B cell (primary cell): ENCODE measurements around the gene RRM2. TPM values are rescaled to one million over a fixed set of nuclear protein-coding genes. Genes with fewer than 3 reads are reported as not detected.
"Not testable (repeated sequence)": the region's sequence is repeated elsewhere in the genome, so short reads cannot be mapped to it uniquely, and the experiment has no call there.

Experiments
- ATAC-seq: fragments of 200-7000 bp; cut with Tn5 transposase; one replicate; pipeline ENCODE4 v1.10.0; 2021; ENCODE audit warnings: low read depth, mild to moderate bottlenecking, moderate number of reproducible peaks, moderate library complexity
- CTCF ChIA-PET: fragments of 350-600 bp; sonication (Branson Sonifier 250); formaldehyde crosslinking; loops from one replicate; lab custom pipeline; 2021; ENCODE audit warnings: antibody characterized with exemption, inconsistent platforms; lab: Charles Lee
- POLR2A ChIA-PET: fragments of 350-600 bp; sonication (Branson Sonifier 250); formaldehyde crosslinking; loops from one replicate; lab custom pipeline; 2021; ENCODE audit warnings: antibody characterized with exemption; lab: Charles Lee
- DNase-seq: peaks from one replicate; pipeline ENCODE4 v3.0.0; 2013
- H2AFZ ChIP-seq: 2 replicates; pipeline ENCODE4 v1.6.1; 2012; ENCODE audit warnings: mild to moderate bottlenecking, low read depth, low read length; ENCODE audit not compliant: insufficient read depth, poor library complexity, severe bottlenecking
- H3K27ac ChIP-seq, 2 donors: 1 replicate in 1 of 2; 2 replicates in 1 of 2; pipeline ENCODE4 v1.5.1; 2012 to 2013; ENCODE audit warnings: low read length in 2 of 2, mild to moderate bottlenecking in 2 of 2, moderate library complexity in 1 of 2
- H3K27me3 ChIP-seq, 4 experiments: fragments of 200-600 bp in 1 of 4; sonication (generic) in 1 of 4; replicated peaks in 1 of 4; 1 replicate in 2 of 4; 2 replicates in 2 of 4; pipeline versions ENCODE4 v1.6.1 to v1.7.0; 2013 to 2016; ENCODE audit warnings: low read length in 3 of 4, mild to moderate bottlenecking in 2 of 4, mixed read lengths in 1 of 4, moderate library complexity in 1 of 4; ENCODE audit not compliant: insufficient read depth in 4 of 4, control insufficient read depth in 3 of 4; ENCODE audit errors: control extremely low read depth in 1 of 4
- H3K36me3 ChIP-seq, 2 experiments: replicated peaks in 1 of 2; 1 replicate in 1 of 2; 2 replicates in 1 of 2; pipeline versions ENCODE4 v1.6.1 to v1.7.1; 2013; ENCODE audit warnings: low read length in 1 of 2; ENCODE audit not compliant: insufficient read depth in 2 of 2, control insufficient read depth in 1 of 2; ENCODE audit errors: control extremely low read depth in 1 of 2, extremely low read depth in 1 of 2
- H3K4me1 ChIP-seq, 2 donors: fragments of 200-600 bp in 1 of 2; sonication (generic) in 1 of 2; 1 replicate in 1 of 2; 2 replicates in 1 of 2; pipeline versions ENCODE4 v1.5.1 to v1.6.1; 2013 to 2017; ENCODE audit warnings: low read length in 2 of 2; ENCODE audit not compliant: control insufficient read depth in 2 of 2, insufficient read depth in 2 of 2
- H3K4me2 ChIP-seq: replicated peaks from 2 replicates; pipeline ENCODE3; 2012; ENCODE audit warnings: mild to moderate bottlenecking, low read depth, low read length; ENCODE audit not compliant: poor library complexity, severe bottlenecking
- H3K4me3 ChIP-seq, 5 experiments: fragments of 200-600 bp in 1 of 5; sonication (generic) in 1 of 5; 1 replicate in 3 of 5; 2 replicates in 2 of 5; pipeline versions ENCODE4 v1.5.1 to v1.7.0; 2011 to 2016; ENCODE audit warnings: low read length in 4 of 5, mild to moderate bottlenecking in 4 of 5, low read depth in 2 of 5, control low read depth in 1 of 5, moderate library complexity in 1 of 5; ENCODE audit not compliant: insufficient read depth in 1 of 5; ENCODE audit errors: control extremely low read depth in 1 of 5, extremely low read depth in 1 of 5
- H3K79me2 ChIP-seq: fragments of 200-600 bp; sonication (generic); one replicate; pipeline ENCODE4 v1.6.0; 2016; ENCODE audit warnings: low read length; ENCODE audit not compliant: control insufficient read depth, insufficient read depth
- H3K9ac ChIP-seq: fragments of 200-600 bp; sonication (generic); 2 replicates; pipeline ENCODE4 v1.6.1; 2017; ENCODE audit warnings: mild to moderate bottlenecking, low read length, moderate library complexity
- H3K9me3 ChIP-seq, 3 donors: one replicate each; pipeline versions ENCODE4 v1.6.1 to v1.7.1; 2013; ENCODE audit warnings: low read length in 2 of 3; ENCODE audit not compliant: control insufficient read depth in 2 of 3, insufficient read depth in 1 of 3; ENCODE audit errors: control extremely low read depth in 1 of 3
- H4K20me1 ChIP-seq: 2 replicates; pipeline ENCODE4 v1.6.0; 2012; ENCODE audit warnings: mild to moderate bottlenecking, low read length; ENCODE audit not compliant: insufficient read depth, control insufficient read depth, poor library complexity, severe bottlenecking
- H3K27ac Mint-ChIP-seq: one replicate; pipeline ENCODE4 v1.8.0; 2021; ENCODE audit warnings: mixed read lengths
- H3K27me3 Mint-ChIP-seq: one replicate; pipeline ENCODE4 v1.8.0; 2021; ENCODE audit warnings: mixed read lengths
- H3K4me1 Mint-ChIP-seq: one replicate; pipeline ENCODE4 v1.8.0; 2021; ENCODE audit warnings: mixed read lengths
- H3K4me3 Mint-ChIP-seq: one replicate; pipeline ENCODE4 v1.8.0; 2021; ENCODE audit warnings: mixed read lengths
- H3K9me3 Mint-ChIP-seq: one replicate; pipeline ENCODE4 v1.8.0; 2022; ENCODE audit warnings: mixed read lengths; ENCODE audit not compliant: insufficient read depth
- CTCF ChIP-seq: fragments of 200-600 bp; IDR thresholded peaks from one replicate; pipeline ENCODE4 v1.8.0; 2022; ENCODE audit warnings: antibody characterized with exemption, mild to moderate bottlenecking
- EZH2 ChIP-seq: IDR thresholded peaks from 2 replicates; pipeline ENCODE4 v1.6.1; 2012; ENCODE audit warnings: borderline replicate concordance, low read depth, mild to moderate bottlenecking, moderate library complexity, low read length; ENCODE audit not compliant: insufficient read depth, poor library complexity, severe bottlenecking
- WGBS: methylation state at CpG from one replicate; pipeline ENCODE4 v1.1.5; 2013; ENCODE audit warnings: missing lambda C conversion rate; ENCODE audit not compliant: insufficient coverage; 5-methylcytosine and 5-hydroxymethylcytosine counted together
- intact Hi-C: fragments of 100-400 bp; cut with micrococcal nuclease; formaldehyde crosslinking; loops from one replicate; pipeline ENCODE4 v1.10.0; 2022
- polyA plus RNA-seq: library from polyadenylated mRNA; depleted of rRNA; stranded (reverse); fragments of >200 nt; gene quantifications from 2 replicates; pipeline ENCODE4 v1.2.3, GENCODE V29; 2012
- total RNA-seq, 2 donors: library from RNA; stranded (reverse); fragments of 120-200 nt in 1 of 2; gene quantifications; 1 replicate in 1 of 2; 2 replicates in 1 of 2; pipeline versions ENCODE4 v1.2.3 to v1.2.4, GENCODE V29; 2013 to 2022

The RRM2 gene
- total and polyA plus RNA-seq, 2 donors (not counting 1 experiment from before 2014, with no cell fraction given): 1.2 to 3.3 TPM

DNA sequence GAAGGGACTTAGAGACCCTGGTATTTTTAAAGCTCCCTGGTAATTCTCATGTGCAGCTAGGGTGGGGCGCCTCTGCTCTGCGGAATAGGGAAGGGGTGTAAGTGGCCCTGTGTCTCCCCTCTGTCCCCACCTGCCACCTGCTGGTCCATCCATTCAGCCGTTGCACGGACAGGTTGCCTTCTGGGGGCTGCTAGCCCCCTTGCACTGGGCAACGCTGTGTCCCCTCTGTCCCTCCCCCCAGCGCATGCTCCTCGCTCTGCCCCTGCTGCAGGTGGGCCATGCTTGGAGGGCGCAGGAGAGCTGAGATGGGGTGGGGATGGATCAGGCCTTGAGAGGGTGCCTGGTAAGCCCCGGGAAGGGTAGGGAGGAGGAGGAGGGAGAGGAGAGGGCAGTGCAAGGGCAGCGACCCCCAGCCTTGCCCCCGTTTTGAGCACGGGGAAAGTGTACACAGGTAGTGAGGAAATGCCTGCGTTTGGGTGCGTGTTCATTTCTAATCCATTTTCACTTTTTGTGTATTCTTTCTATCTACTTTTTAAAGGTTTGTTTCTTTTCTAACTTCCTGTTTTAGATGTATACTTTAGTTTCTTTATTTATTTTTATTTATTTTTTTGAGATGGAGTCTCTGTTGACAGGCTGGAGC lies 23.9 kb downstream of the RRM2 start:
- H3K27me3 Mint-ChIP-seq: no peaks in the 10 kb centered on the region
- TF ChIP-seq EZH2 (no peak), CTCF (no peak)
- no peaks in the 10 kb centered on the region for H3K4me1 ChIP-seq
- intact Hi-C loops: no loop called here
- no peak overlapping the region for H3K4me3 Mint-ChIP-seq
- H3K9me3 ChIP-seq: no peaks in the 10 kb centered on the region
- no peaks in the 10 kb centered on the region for H3K79me2 ChIP-seq
- DNase-seq (no peak), ATAC-seq (no peak)
- H3K36me3 ChIP-seq: no peaks in the 10 kb centered on the region
- H3K4me2 ChIP-seq: no peak overlapping the region
- H3K9ac ChIP-seq: no peak overlapping the region
- no peaks in the 10 kb centered on the region for H3K27me3 ChIP-seq
- H4K20me1 ChIP-seq: no peaks in the 10 kb centered on the region
- no peak overlapping the region for H3K4me3 ChIP-seq
- 96% methylated on average over 7 of the region's 14 CpGs for WGBS
- ChIA-PET POLR2A (no interaction called here), CTCF (interaction anchor here (7.0 kb wide), 1 partner anchor 263 kb away, joined by 64 read pairs; no protein-coding TSS in a partner anchor)
- H3K9me3 Mint-ChIP-seq: no peaks in the 10 kb centered on the region
- H3K27ac ChIP-seq: no peak overlapping the region
- H3K27ac Mint-ChIP-seq: no peak overlapping the region
- no peaks in the 10 kb centered on the region for H3K4me1 Mint-ChIP-seq
- no peak overlapping the region for H2AFZ ChIP-seq

DNA sequence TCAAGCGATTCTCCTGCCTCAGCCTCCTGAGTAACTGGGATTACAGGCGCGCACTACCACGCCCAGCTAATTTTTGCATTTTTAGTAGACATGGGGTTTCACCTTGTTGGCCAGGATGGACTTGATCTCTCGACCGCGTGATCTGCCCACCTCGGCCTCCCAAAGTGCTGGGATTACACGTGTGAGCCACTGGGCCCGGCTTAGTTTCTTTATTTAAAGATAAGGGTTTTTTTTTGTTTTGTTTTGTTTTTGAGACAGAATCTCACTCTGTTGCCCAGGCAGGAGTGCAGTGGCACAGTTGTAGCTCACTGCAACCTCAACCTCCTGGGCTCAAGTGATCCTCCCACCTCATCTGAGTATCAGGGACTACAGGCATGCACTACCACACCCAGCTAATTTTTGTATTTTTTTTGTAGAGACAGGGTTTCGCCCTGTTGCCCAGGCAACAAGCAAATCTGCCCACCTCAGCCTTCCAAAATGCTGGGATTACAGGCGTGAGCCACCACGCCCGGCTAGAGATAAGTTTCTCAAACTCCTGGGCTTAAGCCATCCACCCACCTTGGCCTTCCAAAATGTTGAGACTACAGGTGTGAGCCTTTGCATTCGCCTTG lies 24.6 kb downstream of the RRM2 start:
- CTCF ChIA-PET: interaction anchor here (1.8 kb wide), 1 partner anchor 262 kb away, joined by 4 read pairs; no protein-coding TSS in a partner anchor
- H2AFZ ChIP-seq, H3K4me3 Mint-ChIP-seq, DNase-seq, H3K9ac ChIP-seq, H3K27me3 ChIP-seq, H3K4me1 Mint-ChIP-seq, H3K4me3 ChIP-seq, ATAC-seq, H3K9me3 Mint-ChIP-seq, H3K36me3 ChIP-seq, H3K27ac Mint-ChIP-seq, H3K4me2 ChIP-seq, intact Hi-C loops, H3K9me3 ChIP-seq, H4K20me1 ChIP-seq, H3K27ac ChIP-seq, POLR2A ChIA-PET, H3K4me1 ChIP-seq, H3K27me3 Mint-ChIP-seq, H3K79me2 ChIP-seq: not testable (repeated sequence)
- 93% methylated on average over 7 of the region's 15 CpGs for WGBS
